ENCODE measurements around the gene IFNAR2.

Gene IFNAR2
- long read RNA-seq, donor 1, full-length matches to known transcripts: 4 of 4 reads
- long read RNA-seq, donor 1, partial matches to known transcripts: 0 of 4 reads
- long read RNA-seq, donor 1, other reads (novel, unspliced or antisense): 0 of 4 reads
- long read RNA-seq, donor 2, full-length matches to known transcripts: 5 of 5 reads
- long read RNA-seq, donor 2, partial matches to known transcripts: 0 of 5 reads
- long read RNA-seq, donor 2, other reads (novel, unspliced or antisense): 0 of 5 reads
- long read RNA-seq, donor 3, full-length matches to known transcripts: 2 of 2 reads
- long read RNA-seq, donor 3, partial matches to known transcripts: 0 of 2 reads
- long read RNA-seq, donor 3, other reads (novel, unspliced or antisense): 0 of 2 reads
- long read RNA-seq, donor 4, full-length matches to known transcripts: 2 of 2 reads
- long read RNA-seq, donor 4, partial matches to known transcripts: 0 of 2 reads
- long read RNA-seq, donor 4, other reads (novel, unspliced or antisense): 0 of 2 reads
- long read RNA-seq, donor 5, full-length matches to known transcripts: 2 of 2 reads
- long read RNA-seq, donor 5, partial matches to known transcripts: 0 of 2 reads
- long read RNA-seq, donor 5, other reads (novel, unspliced or antisense): 0 of 2 reads
- long read RNA-seq, donor 6, full-length matches to known transcripts: 2 of 2 reads
- long read RNA-seq, donor 6, partial matches to known transcripts: 0 of 2 reads
- long read RNA-seq, donor 6, other reads (novel, unspliced or antisense): 0 of 2 reads
- long read RNA-seq, donor 7, full-length matches to known transcripts: 9 of 9 reads
- long read RNA-seq, donor 7, partial matches to known transcripts: 0 of 9 reads
- long read RNA-seq, donor 7, other reads (novel, unspliced or antisense): 0 of 9 reads
- long read RNA-seq, donor 8, partial matches to known transcripts: 0 of 1 reads
- long read RNA-seq, donor 8, other reads (novel, unspliced or antisense): 0 of 1 reads

GRCh38 chr21:33229784-33230544, at the start of gene IFNAR2:
Gene IFNAR2, plus strand, starts transcription at chr21:33229938. Its CDS starts 11,985 bp downstream, at chr21:33241923.
- peak; percentile 94 for DNase-seq

DNA sequence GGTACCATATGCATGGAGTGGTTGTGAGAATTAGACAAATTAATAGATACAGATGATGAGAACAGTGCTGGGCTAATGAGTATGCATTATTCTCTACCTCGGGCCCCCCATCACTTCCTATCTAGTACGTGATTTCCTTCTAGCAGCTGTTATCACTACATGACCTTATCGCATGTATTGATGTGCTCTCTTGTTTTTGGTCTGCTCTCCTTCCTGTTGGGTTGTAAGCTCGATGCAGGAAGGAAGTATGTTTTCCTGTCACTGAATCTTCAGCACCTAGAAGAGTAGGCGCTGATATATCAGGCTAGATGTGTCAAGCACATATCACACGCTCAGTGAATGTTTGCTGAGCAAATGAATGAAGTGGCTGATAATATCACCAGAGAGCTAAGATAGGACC, 43.9 kb upstream of the IFNAR2 start:
- DNase-seq: no peak

DNA sequence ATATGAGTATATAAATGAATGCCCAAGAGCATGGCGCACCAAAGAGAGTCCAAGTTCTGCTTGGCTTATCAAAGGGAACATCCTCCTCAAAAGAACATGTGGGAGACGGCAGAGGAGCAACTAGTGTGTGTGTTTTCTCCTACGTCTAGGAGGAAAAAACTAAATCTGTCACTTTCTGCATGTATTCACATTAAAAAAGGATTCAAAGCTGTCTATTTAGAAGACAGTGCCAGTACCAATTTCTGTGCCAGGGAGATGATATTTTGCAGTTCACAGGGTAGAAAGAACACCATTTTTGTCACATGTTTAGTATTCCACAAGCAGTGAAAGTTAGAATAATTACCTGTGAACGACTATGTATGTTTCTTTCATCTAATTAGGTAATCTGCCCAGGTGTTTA, 42.5 kb upstream of the IFNAR2 start:
- DNase-seq: no peak

GRCh38 chr21:33189237-33189636, 40.5 kb upstream of the IFNAR2 start:
- DNase-seq: no peak

- no peak for DNase-seq
Measured at GRCh38 chr21:33189824-33190223, 39.9 kb upstream of the IFNAR2 start.

- DNase-seq: peak; percentile 68
Measured at GRCh38 chr21:33196941-33197374, 32.8 kb upstream of the IFNAR2 start.

GRCh38 chr21:33197496-33197895, 32.2 kb upstream of the IFNAR2 start:
- no peak for DNase-seq

- no peak for DNase-seq
Measured at GRCh38 chr21:33198346-33199099, 31.2 kb upstream of the IFNAR2 start.

- no peak for DNase-seq
Measured at GRCh38 chr21:33199100-33199464, 30.7 kb upstream of the IFNAR2 start.

GRCh38 chr21:33199516-33200217, 30.1 kb upstream of the IFNAR2 start:
- DNase-seq: no peak

- DNase-seq: no peak
Measured at GRCh38 chr21:33201956-33202355, 27.8 kb upstream of the IFNAR2 start.

- DNase-seq: no peak
Measured at GRCh38 chr21:33202464-33203363, 27.0 kb upstream of the IFNAR2 start.

DNA sequence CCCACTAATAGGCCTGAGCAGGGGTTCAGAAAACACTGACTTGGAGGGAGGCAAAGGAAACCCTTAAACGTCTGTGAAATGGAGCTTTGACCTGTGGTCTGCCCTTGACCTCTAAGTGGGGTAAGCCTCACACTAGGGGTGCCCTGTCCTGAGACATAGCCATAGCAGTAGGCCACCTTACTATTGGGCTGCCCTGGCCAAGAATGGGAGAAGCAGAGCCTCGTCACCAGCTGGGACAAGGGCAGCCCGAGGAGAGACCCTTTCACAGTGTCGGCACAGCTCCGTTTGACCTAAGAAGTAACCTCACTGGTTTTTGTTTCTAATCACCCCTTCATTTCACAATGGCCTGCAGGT, 26.4 kb upstream of the IFNAR2 start:
- DNase-seq: no peak

DNA sequence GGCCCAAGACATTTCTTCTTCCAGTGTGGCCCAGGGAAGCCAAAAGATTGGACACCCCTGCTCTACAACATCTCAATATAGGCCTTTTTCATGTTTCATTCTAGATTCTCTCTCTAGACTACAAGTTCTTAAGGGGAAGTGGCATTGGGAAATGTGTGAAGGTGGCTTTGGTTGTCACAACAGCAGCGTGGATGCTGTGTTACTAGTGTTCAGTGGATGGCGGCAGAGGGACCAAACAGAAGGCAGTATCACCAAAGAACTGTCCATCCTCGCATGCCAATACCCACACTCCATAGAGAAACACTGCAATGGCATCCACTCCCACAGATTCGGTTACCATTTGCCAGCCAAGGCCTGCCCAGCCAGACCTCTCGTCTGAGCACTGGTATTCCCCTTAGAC, 24.3 kb upstream of the IFNAR2 start:
- DNase-seq: no peak

DNA sequence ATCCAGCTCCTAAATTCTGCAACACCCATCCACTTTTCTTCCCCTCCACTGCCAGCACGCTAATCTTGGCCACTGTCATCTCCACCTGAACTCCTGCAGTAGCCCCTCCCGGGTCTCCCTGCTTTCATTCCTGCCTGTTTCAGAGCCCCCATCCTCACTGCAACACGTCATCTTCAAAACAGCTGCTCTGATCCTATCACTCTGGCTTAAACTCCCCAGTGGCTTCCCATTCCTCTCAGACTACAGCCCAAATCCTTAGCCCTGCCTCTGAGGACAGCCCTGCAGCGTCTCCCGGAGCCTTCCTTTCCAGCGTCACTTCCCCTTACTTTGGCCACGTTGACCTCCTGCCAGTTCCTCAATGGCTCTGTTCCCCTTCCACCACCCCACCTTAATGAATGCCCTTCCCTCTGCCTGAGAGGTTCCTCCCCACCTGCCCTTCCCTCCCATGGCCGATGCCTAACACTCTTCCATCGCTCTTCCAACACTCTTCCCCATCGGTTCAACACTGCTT, 22.9 kb upstream of the IFNAR2 start:
- no peak for DNase-seq

DNA sequence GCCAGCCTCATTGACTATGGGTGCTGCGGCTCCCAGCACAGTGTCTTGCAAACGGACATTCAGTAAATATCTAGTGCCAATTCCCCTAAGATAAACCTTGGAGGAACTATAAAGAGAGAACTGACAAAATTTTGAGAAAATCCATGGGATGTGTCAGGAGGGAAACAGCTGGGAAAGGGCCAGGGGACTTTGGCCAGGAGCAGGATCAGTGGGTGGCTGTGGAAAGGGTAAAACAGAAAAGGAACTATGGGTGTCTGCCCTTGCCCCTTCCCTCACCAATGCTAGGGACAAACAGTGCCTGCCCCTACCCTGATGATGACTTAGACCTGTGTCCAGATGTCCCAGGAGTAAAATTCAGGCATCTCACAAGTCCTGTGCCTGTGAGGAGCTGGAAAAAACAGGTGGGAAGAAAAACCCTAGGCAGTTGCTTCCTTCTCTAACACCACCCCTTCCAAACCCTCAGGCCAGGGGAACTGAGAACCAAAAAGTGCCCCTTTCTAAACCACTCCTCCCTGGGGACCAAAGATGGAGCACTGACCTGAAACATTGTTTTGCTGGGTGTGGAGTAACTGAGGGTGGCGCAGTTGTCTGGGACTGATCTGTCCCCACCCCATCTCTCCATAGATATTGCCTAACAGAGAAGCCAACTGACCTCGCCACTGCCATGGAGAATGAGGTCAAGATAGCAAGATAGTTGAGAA, 22.1 kb upstream of the IFNAR2 start:
- no peak for DNase-seq

DNA sequence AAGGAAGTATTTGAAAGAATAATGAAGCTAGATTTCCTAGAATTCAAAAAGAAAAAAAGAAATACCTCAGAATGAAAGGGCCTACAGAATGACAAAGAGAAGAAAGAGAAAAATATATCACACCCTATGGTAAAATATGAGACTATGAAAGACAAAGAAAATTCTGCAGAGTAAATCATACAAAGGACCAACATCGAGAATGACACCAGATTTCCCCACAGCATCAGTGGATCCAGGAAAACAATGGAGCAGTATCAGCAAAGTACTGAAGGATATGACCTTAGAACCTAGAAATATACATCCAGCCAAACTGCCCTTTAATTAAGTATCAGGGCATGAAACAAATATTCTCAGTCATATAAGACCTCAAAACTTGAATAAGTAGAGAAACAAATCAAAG, 21.2 kb upstream of the IFNAR2 start:
- DNase-seq: no peak

GRCh38 chr21:33211305-33211704, 18.4 kb upstream of the IFNAR2 start:
- DNase-seq: no peak

DNA sequence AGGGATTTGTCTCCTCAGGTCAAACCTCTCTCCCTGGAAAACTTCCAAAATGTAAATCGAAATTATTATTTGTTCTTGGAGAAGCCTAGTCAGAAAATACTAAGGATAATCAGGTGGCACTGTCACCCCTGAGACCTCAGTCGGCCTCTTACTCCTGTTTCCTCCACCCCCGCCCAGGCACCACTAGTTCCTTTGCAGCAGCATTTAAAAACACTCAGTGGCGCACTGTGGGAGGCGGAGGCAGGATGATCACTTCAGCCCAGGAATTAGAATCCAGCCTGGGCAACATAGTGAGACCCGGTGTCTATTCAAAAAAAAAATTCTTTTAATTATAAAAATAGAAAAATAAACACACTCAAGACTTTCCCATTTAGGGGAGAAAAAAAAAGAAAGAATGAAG, 18.0 kb upstream of the IFNAR2 start:
- no peak for DNase-seq

Data from right kidney (tissue), 9 donors.